ENCODE data around the gene WDR4. TPM values are rescaled to one million over a fixed set of nuclear protein-coding genes. Genes with fewer than 3 reads are reported as not detected.

Gene WDR4
- total and polyA plus RNA-seq, 2 of the 4 experiments (the other 2 are of a cell fraction), result 11.3 to 20.8 TPM

DNA sequence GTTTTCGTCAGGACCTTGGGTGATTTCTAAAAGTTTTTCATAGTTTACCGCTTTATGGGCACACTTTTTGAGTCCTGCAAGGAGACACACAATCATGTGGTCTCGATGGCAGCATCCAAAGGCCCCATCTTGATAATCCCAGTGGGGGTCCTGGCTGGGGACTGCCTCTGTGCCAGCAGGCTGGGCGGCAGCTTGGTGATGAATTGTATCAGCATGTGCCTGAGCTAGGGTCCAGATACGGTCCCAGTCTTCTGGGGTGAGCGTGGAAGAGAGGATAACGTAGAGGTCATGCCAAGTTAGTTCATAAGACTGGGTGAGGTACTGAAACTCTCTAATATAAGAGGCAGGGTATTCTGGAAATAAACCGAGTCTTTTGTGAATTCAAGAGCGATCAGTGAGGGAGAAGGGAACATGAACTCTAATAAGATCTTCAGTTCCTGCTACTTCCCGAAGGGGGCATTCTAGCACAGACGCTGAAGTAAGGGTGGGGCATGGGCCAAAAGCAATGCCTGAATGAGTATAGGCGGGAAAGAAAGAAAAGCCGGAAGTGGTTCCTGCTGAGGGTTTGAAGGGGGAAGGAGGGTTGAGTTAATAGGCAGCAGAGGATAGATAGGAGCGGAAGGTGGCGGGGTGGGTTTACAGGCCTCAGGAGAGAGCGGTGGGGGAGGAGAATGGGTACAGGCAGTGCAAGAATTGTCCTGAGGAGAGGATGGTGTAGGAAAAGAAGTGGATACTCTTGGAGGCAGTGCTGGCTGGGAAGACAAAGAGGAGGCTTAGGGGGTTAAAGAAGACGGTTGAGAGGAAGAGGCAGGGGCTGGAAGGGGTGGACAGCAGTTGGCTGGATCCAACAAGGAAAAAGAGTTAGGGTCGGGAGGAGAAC, 44.5 kb upstream of the WDR4 start:
- DNase-seq (peak; percentile 86), ATAC-seq (ENCODE audit: low read depth) (peak; percentile 96)
- Histone ChIP-seq H2AK9ac (replicated peaks; ENCODE audit: low read depth, low read length, poor library complexity) (peak overlapping the region; percentile 95), H3K4me3 (ENCODE audit: insufficient read depth, low read depth, low read length) (no peak overlapping the region), H3K14ac (replicated peaks; ENCODE audit: low read depth, low read length) (peak overlapping the region; percentile 59), H3K79me1 (ENCODE audit: low read depth in 1 of 2, low read length in 2 of 2) (no peaks in the 10 kb centered on the region), H4K5ac (ENCODE audit: low read depth, low read length) (peak overlapping the region; percentile 87), H3K4me2 (ENCODE audit: low read depth, low read length) (peak overlapping the region; percentile 19; the same call in 1 of the 2 replicates), H2BK20ac (ENCODE audit: low read depth, low read length) (peak overlapping the region; percentile 55; the same call in 1 of the 2 replicates), H3K9me3 (ENCODE audit: control insufficient read depth, insufficient read depth, low read length) (no peaks in the 10 kb centered on the region), H2BK5ac (ENCODE audit: low read depth, low read length, poor library complexity, severe bottlenecking) (peak overlapping the region; percentile 17), H3K9me1 (ENCODE audit: insufficient read depth, low read length) (no peaks in the 10 kb centered on the region), H2AFZ (replicated peaks; ENCODE audit: low read length, poor library complexity) (peak overlapping the region; percentile 94), H3K4ac (ENCODE audit: low read depth, low read length) (peak overlapping the region; percentile 75), H3K56ac (ENCODE audit: extremely low read depth, insufficient read depth, low read length) (0 out of 2 replicates have a peak overlapping the region, but pooled peaks have one; percentile 17), H2BK120ac (ENCODE audit: low read depth, low read length) (peak overlapping the region; percentile 73), H3K27ac (ENCODE audit: insufficient read depth, low read length) (peak overlapping the region; percentile 66), H2AK5ac (ENCODE audit: low read depth, low read length) (peak overlapping the region; percentile 89), H4K8ac (ENCODE audit: low read depth in 2 of 2, low read length in 2 of 2) (peak overlapping the region; percentile 89 to 98), H2BK15ac (ENCODE audit: low read depth, low read length) (peak overlapping the region; percentile 81), H3K36me3 (ENCODE audit: control insufficient read depth, insufficient read depth, low read length) (no peaks in the 10 kb centered on the region), H3K4me1 (ENCODE audit: control insufficient read depth, insufficient read depth, low read length) (peaks cover 3% of the 10 kb centered on the region), H4K20me1 (ENCODE audit: insufficient read depth, low read length) (no peaks in the 10 kb centered on the region), H4K91ac (ENCODE audit: insufficient read depth, low read depth, low read length) (peak overlapping the region; percentile 78), H3K9ac (ENCODE audit: low read depth, low read length) (peak overlapping the region; percentile 61), H3K27me3 (ENCODE audit: control insufficient read depth, insufficient read depth, low read length) (no peaks in the 10 kb centered on the region), H3K18ac (ENCODE audit: low read depth, low read length) (peak overlapping the region; percentile 28), H3K23ac (ENCODE audit: low read depth, low read length) (no peak overlapping the region)
- BruUV-seq (replicated peaks), result no TSS peak
- in situ Hi-C loops (cut with MboI; ENCODE audit: low sequenced_read_pairs), result no loop called here
- dilution Hi-C loops (cut with HindIII; ENCODE audit: low sequenced_read_pairs, unreplicated experiment), result no loop called here
- intact Hi-C loops (cut with micrococcal nuclease), result no loop called here
- CTCF ChIA-PET, result no interaction called here
- POLR2A ChIA-PET (ENCODE audit: unreplicated experiment), result no interaction called here
- 23% methylated on average over 9 of the region's 18 CpGs; no CpG with 5 or more reads in 1 of the 2 experiments for WGBS, 2 experiments (ENCODE audit: extremely low coverage in 2 of 2, insufficient read length in 1 of 2)
- 0 out of 2 replicates have a peak, but pooled peaks have one; percentile 11 for TF ChIP-seq MXI1 (IDR thresholded peaks at IDR 0.05; ENCODE audit: borderline replicate concordance, low read depth, low read length)
- peak; percentile 94 for TF ChIP-seq RAD21 (IDR thresholded peaks at IDR 0.05; ENCODE audit: low read length)
- TF ChIP-seq MAZ (IDR thresholded peaks at IDR 0.05; ENCODE audit: borderline replicate concordance, low read depth, low read length), result peak; percentile 26; the same call in 1 of the 2 replicates
- peak; percentile 93 for TF ChIP-seq SMC3 (IDR thresholded peaks at IDR 0.05; ENCODE audit: low read depth, low read length)
- TF ChIP-seq, protein P1, sequence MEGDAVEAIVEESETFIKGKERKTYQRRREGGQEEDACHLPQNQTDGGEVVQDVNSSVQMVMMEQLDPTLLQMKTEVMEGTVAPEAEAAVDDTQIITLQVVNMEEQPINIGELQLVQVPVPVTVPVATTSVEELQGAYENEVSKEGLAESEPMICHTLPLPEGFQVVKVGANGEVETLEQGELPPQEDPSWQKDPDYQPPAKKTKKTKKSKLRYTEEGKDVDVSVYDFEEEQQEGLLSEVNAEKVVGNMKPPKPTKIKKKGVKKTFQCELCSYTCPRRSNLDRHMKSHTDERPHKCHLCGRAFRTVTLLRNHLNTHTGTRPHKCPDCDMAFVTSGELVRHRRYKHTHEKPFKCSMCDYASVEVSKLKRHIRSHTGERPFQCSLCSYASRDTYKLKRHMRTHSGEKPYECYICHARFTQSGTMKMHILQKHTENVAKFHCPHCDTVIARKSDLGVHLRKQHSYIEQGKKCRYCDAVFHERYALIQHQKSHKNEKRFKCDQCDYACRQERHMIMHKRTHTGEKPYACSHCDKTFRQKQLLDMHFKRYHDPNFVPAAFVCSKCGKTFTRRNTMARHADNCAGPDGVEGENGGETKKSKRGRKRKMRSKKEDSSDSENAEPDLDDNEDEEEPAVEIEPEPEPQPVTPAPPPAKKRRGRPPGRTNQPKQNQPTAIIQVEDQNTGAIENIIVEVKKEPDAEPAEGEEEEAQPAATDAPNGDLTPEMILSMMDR (conservative IDR thresholded peaks at IDR 0.05; ENCODE audit: low read depth, low read length), result peak; percentile 93
- TF ChIP-seq, protein P2, sequence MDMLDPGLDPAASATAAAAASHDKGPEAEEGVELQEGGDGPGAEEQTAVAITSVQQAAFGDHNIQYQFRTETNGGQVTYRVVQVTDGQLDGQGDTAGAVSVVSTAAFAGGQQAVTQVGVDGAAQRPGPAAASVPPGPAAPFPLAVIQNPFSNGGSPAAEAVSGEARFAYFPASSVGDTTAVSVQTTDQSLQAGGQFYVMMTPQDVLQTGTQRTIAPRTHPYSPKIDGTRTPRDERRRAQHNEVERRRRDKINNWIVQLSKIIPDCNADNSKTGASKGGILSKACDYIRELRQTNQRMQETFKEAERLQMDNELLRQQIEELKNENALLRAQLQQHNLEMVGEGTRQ (IDR thresholded peaks at IDR 0.05; ENCODE audit: low read depth, low read length), result no peak
